Activated CD8-positive, alpha-beta T cell treated with anti-CD3 and anti-CD28 coated beads for 36 hours (primary cell): ENCODE data around the gene AGPAT3. TPM values are rescaled to one million over a fixed set of nuclear protein-coding genes. Genes with fewer than 3 reads are reported as not detected.

ENCODE experiments used
- ATAC-seq: fragments of 200-7000 bp; cut with Tn5 transposase; one replicate; pipeline ENCODE4 v1.10.0; 2021; ENCODE audit warnings: mild to moderate bottlenecking, moderate library complexity
- CTCF ChIA-PET: fragments of 350-600 bp; sonication (Branson Sonifier 250); formaldehyde crosslinking; loops from one replicate; lab custom pipeline; 2021; ENCODE audit warnings: antibody characterized with exemption; lab: Charles Lee
- POLR2A ChIA-PET: fragments of 350-600 bp; sonication (Branson Sonifier 250); formaldehyde crosslinking; loops from one replicate; lab custom pipeline; 2021; ENCODE audit warnings: antibody characterized with exemption; lab: Charles Lee
- DNase-seq: peaks from one replicate; pipeline ENCODE4 v3.0.0-alpha.2; 2020
- H3K27ac Mint-ChIP-seq: one replicate; pipeline ENCODE4 v1.8.0; 2021; ENCODE audit warnings: mild to moderate bottlenecking, mixed read lengths
- H3K27me3 Mint-ChIP-seq: one replicate; pipeline ENCODE4 v1.8.0; 2021; ENCODE audit warnings: mixed read lengths
- H3K36me3 Mint-ChIP-seq: one replicate; pipeline ENCODE4 v1.8.0; 2021; ENCODE audit warnings: low read depth, mixed read lengths
- H3K4me1 Mint-ChIP-seq: one replicate; pipeline ENCODE4 v1.8.0; 2021; ENCODE audit warnings: low read depth, mixed read lengths
- H3K4me3 Mint-ChIP-seq: one replicate; pipeline ENCODE4 v1.8.0; 2021; ENCODE audit warnings: mild to moderate bottlenecking, moderate library complexity, mixed read lengths
- H3K9me3 Mint-ChIP-seq: one replicate; pipeline ENCODE4 v1.8.0; 2021; ENCODE audit warnings: mixed read lengths
- CTCF ChIP-seq: fragments of 200-600 bp; IDR thresholded peaks from one replicate; pipeline ENCODE4 v1.8.0; 2022; ENCODE audit warnings: antibody characterized with exemption, mild to moderate bottlenecking
- intact Hi-C: fragments of 100-400 bp; cut with micrococcal nuclease; formaldehyde crosslinking; loops from one replicate; pipeline ENCODE4 v1.10.0; 2022
- total RNA-seq, 2 experiments: library from RNA; stranded (reverse); gene quantifications; one replicate each; pipeline ENCODE4 v1.2.3, GENCODE V29; 2021

The AGPAT3 gene
- total RNA-seq: 10 to 100 TPM; 59.3 to 62.2 TPM

- DNase-seq (peak; percentile 30), ATAC-seq (peak; percentile 19)
- Mint-ChIP-seq H3K27ac (peak within 1 kb of the TSS; percentile 92), H3K27me3 (no peaks in the 10 kb centered on the region), H3K4me1 (peaks cover 39% of the 10 kb centered on the region), H3K36me3 (peaks cover 24% of the 10 kb centered on the region), H3K4me3 (peak within 1 kb of the TSS; percentile 77), H3K9me3 (no peaks in the 10 kb centered on the region)
- ChIA-PET CTCF (no interaction called here), POLR2A (no interaction called here)
- TF ChIP-seq CTCF: no peak
- intact Hi-C loops: loop anchor here (10.0 kb wide), 1 partner anchor 50 kb away; no protein-coding TSS in a partner anchor
These were observed at the start of gene AGPAT3 for GRCh38 chr21:43864962-43865539. Gene AGPAT3, plus strand, starts transcription at chr21:43865223. Its CDS starts 94,459 bp downstream, at chr21:43959682.

GRCh38 chr21:43815991-43816390 is 49.0 kb upstream of the AGPAT3 start:
- Mint-ChIP-seq H3K4me3 (no peak overlapping the region), H3K4me1 (peaks cover 3% of the 10 kb centered on the region), H3K9me3 (peaks cover 4% of the 10 kb centered on the region), H3K36me3 (peaks cover 5% of the 10 kb centered on the region), H3K27me3 (no peaks in the 10 kb centered on the region), H3K27ac (no peak overlapping the region)
- no peak for TF ChIP-seq CTCF
- CTCF ChIA-PET: interaction anchor here (1.2 to 1.6 kb wide), 3 partner anchors 9 to 30 kb away, joined by 3 read pairs; no protein-coding TSS in a partner anchor
- intact Hi-C loops: loop anchor here (10.0 kb wide), 1 partner anchor 119 kb away; no protein-coding TSS in a partner anchor
- POLR2A ChIA-PET: no interaction called here
- ATAC-seq: no peak
- DNase-seq: no peak

GRCh38 chr21:43816611-43817071 is 48.4 kb upstream of the AGPAT3 start:
- no peak for TF ChIP-seq CTCF
- DNase-seq: no peak
- intact Hi-C loops: loop anchor here (10.0 kb wide), 1 partner anchor 118 kb away; no protein-coding TSS in a partner anchor
- CTCF ChIA-PET: interaction anchor here (1.2 to 1.6 kb wide), 3 partner anchors 8 to 29 kb away, joined by 3 read pairs; no protein-coding TSS in a partner anchor
- ATAC-seq: no peak
- H3K36me3 Mint-ChIP-seq: peaks cover 5% of the 10 kb centered on the region
- peaks cover 3% of the 10 kb centered on the region for H3K4me1 Mint-ChIP-seq
- H3K27ac Mint-ChIP-seq: no peak overlapping the region
- peaks cover 4% of the 10 kb centered on the region for H3K9me3 Mint-ChIP-seq
- no peaks in the 10 kb centered on the region for H3K27me3 Mint-ChIP-seq
- POLR2A ChIA-PET: interaction anchor here (0.6 kb wide), 1 partner anchor 8 kb away, joined by 3 read pairs; no protein-coding TSS in a partner anchor
- H3K4me3 Mint-ChIP-seq: no peak overlapping the region

- no peak for ATAC-seq
- ChIA-PET POLR2A (interaction anchor here (0.6 kb wide), 1 partner anchor 8 kb away, joined by 3 read pairs; no protein-coding TSS in a partner anchor), CTCF (interaction anchor here (1.5 to 1.6 kb wide), 2 partner anchors 11 to 28 kb away, joined by 3 read pairs; no protein-coding TSS in a partner anchor)
- Mint-ChIP-seq H3K4me1 (peaks cover 3% of the 10 kb centered on the region), H3K27ac (no peak overlapping the region), H3K4me3 (no peak overlapping the region), H3K36me3 (peaks cover 5% of the 10 kb centered on the region), H3K9me3 (peaks cover 4% of the 10 kb centered on the region), H3K27me3 (no peaks in the 10 kb centered on the region)
- intact Hi-C loops: loop anchor here (10.0 kb wide), 1 partner anchor 117 kb away; no protein-coding TSS in a partner anchor
- no peak for TF ChIP-seq CTCF
- DNase-seq: no peak
These were observed 47.6 kb upstream of the AGPAT3 start for GRCh38 chr21:43817157-43818086.
